Neural cell (in vitro differentiated cells): ENCODE measurements around the gene ZMYM3. TPM values are rescaled to one million over a fixed set of nuclear protein-coding genes. Genes with fewer than 3 reads are reported as not detected.

Experiments
- H2AFZ ChIP-seq: fragments of 200-600, 300-800 bp; sonication (generic), shearing (Covaris generic); 2 replicates; pipeline ENCODE4 v1.6.0; 2014; ENCODE audit warnings: low read depth, mild to moderate bottlenecking, antibody characterized with exemption, low read length, moderate library complexity
- H3F3A ChIP-seq: fragments of 200-600 bp; shearing (Covaris generic); 2 replicates; pipeline ENCODE4 v1.6.1; 2016; ENCODE audit warnings: mild to moderate bottlenecking, moderate library complexity, mixed read lengths, antibody characterized with exemption, low read length; ENCODE audit not compliant: insufficient read depth, poor library complexity, severe bottlenecking
- H3K27ac ChIP-seq: fragments of 200-600, 300-800 bp; sonication (generic), shearing (Covaris generic); 2 replicates; pipeline ENCODE4 v1.5.1; 2014; ENCODE audit warnings: mild to moderate bottlenecking, low read length, moderate library complexity
- H3K27me3 ChIP-seq: fragments of 300-800, 200-600 bp; sonication (generic), shearing (Covaris generic); 2 replicates; pipeline ENCODE4 v1.6.0; 2014; ENCODE audit warnings: mild to moderate bottlenecking, low read depth, low read length, moderate library complexity; ENCODE audit not compliant: insufficient read depth
- H3K36me3 ChIP-seq: fragments of 300-800, 200-600 bp; sonication (generic), shearing (Covaris generic); 2 replicates; pipeline ENCODE4 v1.5.1; 2014; ENCODE audit warnings: mild to moderate bottlenecking, antibody characterized with exemption, low read length, moderate library complexity; ENCODE audit not compliant: insufficient read depth
- H3K4me2 ChIP-seq: fragments of 300-800, 200-600 bp; sonication (generic), shearing (Covaris generic); 2 replicates; pipeline ENCODE4 v1.6.0; 2014; ENCODE audit warnings: mild to moderate bottlenecking, low read length
- H3K4me3 ChIP-seq: fragments of 300-800, 200-600 bp; sonication (generic), shearing (Covaris generic); 2 replicates; pipeline ENCODE4 v1.5.1; 2014; ENCODE audit warnings: mild to moderate bottlenecking, low read length, moderate library complexity
- H3K79me2 ChIP-seq: fragments of 200-600 bp; shearing (Covaris generic); replicated peaks from 2 replicates; pipeline ENCODE4 v1.6.0; 2014; ENCODE audit warnings: mild to moderate bottlenecking, low read length, moderate library complexity; ENCODE audit not compliant: insufficient read depth
- H3K9ac ChIP-seq: fragments of 300-800, 200-600 bp; sonication (generic), shearing (Covaris generic); 2 replicates; pipeline ENCODE4 v1.6.1; 2016; ENCODE audit warnings: mild to moderate bottlenecking, low read length, mixed read lengths
- H3K9me2 ChIP-seq: fragments of 200-600 bp; shearing (Covaris generic); 2 replicates; pipeline ENCODE4 v1.6.1; 2016; ENCODE audit warnings: mild to moderate bottlenecking, low read length, mixed read lengths; ENCODE audit not compliant: insufficient read depth
- H3K9me3 ChIP-seq: fragments of 200-600, 300-800 bp; sonication (generic), shearing (Covaris generic); 2 replicates; pipeline ENCODE4 v1.6.1; 2016; ENCODE audit warnings: mild to moderate bottlenecking, mixed run types, low read length, moderate library complexity, mixed read lengths
- H4K20me1 ChIP-seq: fragments of 200-600 bp; shearing (Covaris generic); 2 replicates; pipeline ENCODE4 v1.6.1; 2016; ENCODE audit warnings: mild to moderate bottlenecking, mixed run types; ENCODE audit not compliant: insufficient read depth
- EP300 ChIP-seq: fragments of 450-650 bp; conservative IDR thresholded peaks from 2 replicates; pipeline ENCODE4 v1.6.1; 2014; ENCODE audit warnings: antibody characterized with exemption, mild to moderate bottlenecking, moderate library complexity; ENCODE audit not compliant: poor library complexity, severe bottlenecking
- EZH2 ChIP-seq: fragments of 200-600, 300-800 bp; shearing (Covaris generic), sonication (generic); IDR thresholded peaks from 2 replicates; pipeline ENCODE4 v1.6.1; 2014; ENCODE audit warnings: antibody characterized with exemption, low read length, borderline replicate concordance, mild to moderate bottlenecking; ENCODE audit not compliant: insufficient read depth, poor library complexity, severe bottlenecking
- MXI1 ChIP-seq: fragments of 450-650 bp; conservative IDR thresholded peaks from 2 replicates; pipeline ENCODE4 v1.6.1; 2014; ENCODE audit warnings: antibody characterized with exemption, mild to moderate bottlenecking; ENCODE audit not compliant: poor library complexity, severe bottlenecking
- POLR2AphosphoS5 ChIP-seq: IDR thresholded peaks from 2 replicates; pipeline ENCODE4 v1.6.1; 2012
- RAD21 ChIP-seq: fragments of 450-650 bp; conservative IDR thresholded peaks from 2 replicates; pipeline ENCODE4 v1.6.1; 2014; ENCODE audit warnings: antibody characterized with exemption, mild to moderate bottlenecking, moderate library complexity
- SMC3 ChIP-seq: fragments of 450-650 bp; conservative IDR thresholded peaks from 2 replicates; pipeline ENCODE4 v1.6.1; 2014; ENCODE audit warnings: antibody characterized with exemption, mild to moderate bottlenecking, moderate library complexity; ENCODE audit not compliant: poor library complexity
- TAF1 ChIP-seq: IDR thresholded peaks from 2 replicates; pipeline ENCODE4 v1.6.1; 2012; ENCODE audit warnings: low read depth
- polyA plus RNA-seq: library from polyadenylated mRNA; depleted of rRNA; stranded (reverse); fragments of >200 nt; gene quantifications from 2 replicates; pipeline ENCODE4 v1.2.3, GENCODE V29; 2014
- TF ChIP-seq, protein P1 (sequence below): IDR thresholded peaks from 2 replicates; pipeline ENCODE4 v1.6.1; 2012; ENCODE audit warnings: borderline replicate concordance
- TF ChIP-seq, protein P2 (sequence below): fragments of 450-650 bp; IDR thresholded peaks from 2 replicates; pipeline ENCODE4 v1.5.1; 2014; ENCODE audit warnings: antibody characterized with exemption, mild to moderate bottlenecking, moderate library complexity; ENCODE audit not compliant: poor library complexity, severe bottlenecking

Gene ZMYM3
- polyA plus RNA-seq, 1 donor from 2014 or later = 32.8 TPM

DNA sequence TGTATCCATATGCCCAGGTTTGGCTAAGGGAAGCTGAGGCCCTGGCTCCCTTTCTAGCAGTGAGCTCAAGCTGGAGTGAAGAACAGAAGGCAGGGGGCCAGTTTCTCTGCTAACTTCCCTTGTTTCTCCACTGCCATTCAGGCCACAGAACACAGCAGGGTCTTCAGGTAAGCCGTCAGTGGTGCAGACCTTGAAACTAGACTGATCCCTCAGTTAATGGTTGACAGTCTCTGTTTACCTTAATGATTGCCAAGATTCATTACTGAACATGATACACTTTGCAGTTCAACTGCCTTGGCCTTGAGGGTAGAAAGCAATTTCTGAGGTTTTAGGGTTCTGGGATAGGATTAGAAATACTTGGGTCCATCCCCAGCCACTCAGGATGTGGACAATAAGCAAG lies 39.8 kb downstream of the ZMYM3 start:
- H4K20me1 ChIP-seq = no peaks in the 10 kb centered on the region
- no peak overlapping the region for H3K27ac ChIP-seq
- H3K27me3 ChIP-seq = no peaks in the 10 kb centered on the region
- H3K79me2 ChIP-seq = no peaks in the 10 kb centered on the region
- H2AFZ ChIP-seq = no peak overlapping the region
- no peak for TF ChIP-seq POLR2AphosphoS5
- no peak for TF ChIP-seq SMC3
- TF ChIP-seq, protein P1, sequence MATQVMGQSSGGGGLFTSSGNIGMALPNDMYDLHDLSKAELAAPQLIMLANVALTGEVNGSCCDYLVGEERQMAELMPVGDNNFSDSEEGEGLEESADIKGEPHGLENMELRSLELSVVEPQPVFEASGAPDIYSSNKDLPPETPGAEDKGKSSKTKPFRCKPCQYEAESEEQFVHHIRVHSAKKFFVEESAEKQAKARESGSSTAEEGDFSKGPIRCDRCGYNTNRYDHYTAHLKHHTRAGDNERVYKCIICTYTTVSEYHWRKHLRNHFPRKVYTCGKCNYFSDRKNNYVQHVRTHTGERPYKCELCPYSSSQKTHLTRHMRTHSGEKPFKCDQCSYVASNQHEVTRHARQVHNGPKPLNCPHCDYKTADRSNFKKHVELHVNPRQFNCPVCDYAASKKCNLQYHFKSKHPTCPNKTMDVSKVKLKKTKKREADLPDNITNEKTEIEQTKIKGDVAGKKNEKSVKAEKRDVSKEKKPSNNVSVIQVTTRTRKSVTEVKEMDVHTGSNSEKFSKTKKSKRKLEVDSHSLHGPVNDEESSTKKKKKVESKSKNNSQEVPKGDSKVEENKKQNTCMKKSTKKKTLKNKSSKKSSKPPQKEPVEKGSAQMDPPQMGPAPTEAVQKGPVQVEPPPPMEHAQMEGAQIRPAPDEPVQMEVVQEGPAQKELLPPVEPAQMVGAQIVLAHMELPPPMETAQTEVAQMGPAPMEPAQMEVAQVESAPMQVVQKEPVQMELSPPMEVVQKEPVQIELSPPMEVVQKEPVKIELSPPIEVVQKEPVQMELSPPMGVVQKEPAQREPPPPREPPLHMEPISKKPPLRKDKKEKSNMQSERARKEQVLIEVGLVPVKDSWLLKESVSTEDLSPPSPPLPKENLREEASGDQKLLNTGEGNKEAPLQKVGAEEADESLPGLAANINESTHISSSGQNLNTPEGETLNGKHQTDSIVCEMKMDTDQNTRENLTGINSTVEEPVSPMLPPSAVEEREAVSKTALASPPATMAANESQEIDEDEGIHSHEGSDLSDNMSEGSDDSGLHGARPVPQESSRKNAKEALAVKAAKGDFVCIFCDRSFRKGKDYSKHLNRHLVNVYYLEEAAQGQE = no peak
- H3K4me2 ChIP-seq = no peak overlapping the region
- H3K4me3 ChIP-seq = no peak overlapping the region
- no peak overlapping the region for H3K9ac ChIP-seq
- no peaks in the 10 kb centered on the region for H3F3A ChIP-seq
- H3K9me3 ChIP-seq = no peaks in the 10 kb centered on the region
- H3K9me2 ChIP-seq = no peaks in the 10 kb centered on the region
- no peaks in the 10 kb centered on the region for H3K36me3 ChIP-seq

DNA sequence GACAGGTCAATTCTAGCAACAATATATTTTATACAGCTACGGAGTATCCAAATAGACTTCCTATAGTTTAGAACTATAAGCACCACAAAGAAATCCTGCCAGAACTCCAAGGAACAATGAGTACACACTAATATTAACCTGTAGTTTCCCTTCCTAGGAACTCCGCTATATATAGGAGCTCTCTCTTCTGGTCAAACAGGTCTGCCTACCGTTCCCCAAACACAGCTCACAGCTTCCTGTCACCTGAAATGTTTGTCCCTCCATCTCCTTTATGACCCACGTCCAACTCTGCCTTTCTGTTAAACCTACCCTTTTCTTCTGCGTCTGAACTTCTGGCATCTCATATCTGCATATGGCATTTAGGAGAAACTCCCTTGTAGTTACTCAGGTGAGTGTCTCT lies 41.4 kb downstream of the ZMYM3 start:
- H3K27me3 ChIP-seq = no peaks in the 10 kb centered on the region

DNA sequence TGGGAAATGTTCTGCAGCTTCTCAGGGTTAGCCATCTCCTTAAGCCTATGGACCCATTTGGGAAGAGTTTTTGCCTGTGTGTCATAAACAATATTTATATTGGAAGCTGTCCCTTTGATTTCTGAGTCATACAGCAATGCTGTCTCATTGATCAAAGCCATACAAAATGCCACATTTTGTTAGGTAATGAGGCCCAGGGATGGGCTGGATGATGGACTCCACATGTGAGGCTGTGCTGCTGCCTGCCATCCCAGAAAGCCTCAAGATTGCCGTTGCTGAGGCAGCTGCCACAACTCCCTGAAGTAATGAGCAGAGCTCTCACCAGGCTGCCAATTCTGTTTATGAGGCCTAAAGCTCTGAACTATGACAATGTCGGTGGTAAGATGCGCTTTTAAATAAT lies 43.1 kb downstream of the ZMYM3 start:
- no peaks in the 10 kb centered on the region for H4K20me1 ChIP-seq
- H3K79me2 ChIP-seq = no peaks in the 10 kb centered on the region
- H3F3A ChIP-seq = no peaks in the 10 kb centered on the region
- no peak overlapping the region for H3K9ac ChIP-seq
- no peak overlapping the region for H3K4me2 ChIP-seq
- H3K4me3 ChIP-seq = no peak overlapping the region
- H3K27me3 ChIP-seq = no peaks in the 10 kb centered on the region
- H3K9me2 ChIP-seq = no peaks in the 10 kb centered on the region
- no peak overlapping the region for H2AFZ ChIP-seq
- H3K9me3 ChIP-seq = no peaks in the 10 kb centered on the region
- no peaks in the 10 kb centered on the region for H3K36me3 ChIP-seq
- H3K27ac ChIP-seq = no peak overlapping the region
- TF ChIP-seq RAD21 = no peak
- TF ChIP-seq POLR2AphosphoS5 = no peak
- TF ChIP-seq EP300 = no peak
- no peak for TF ChIP-seq TAF1
- no peak for TF ChIP-seq MXI1
- TF ChIP-seq, protein P1 = no peak
- no peak for TF ChIP-seq EZH2
- TF ChIP-seq SMC3 = no peak
- TF ChIP-seq, protein P2, sequence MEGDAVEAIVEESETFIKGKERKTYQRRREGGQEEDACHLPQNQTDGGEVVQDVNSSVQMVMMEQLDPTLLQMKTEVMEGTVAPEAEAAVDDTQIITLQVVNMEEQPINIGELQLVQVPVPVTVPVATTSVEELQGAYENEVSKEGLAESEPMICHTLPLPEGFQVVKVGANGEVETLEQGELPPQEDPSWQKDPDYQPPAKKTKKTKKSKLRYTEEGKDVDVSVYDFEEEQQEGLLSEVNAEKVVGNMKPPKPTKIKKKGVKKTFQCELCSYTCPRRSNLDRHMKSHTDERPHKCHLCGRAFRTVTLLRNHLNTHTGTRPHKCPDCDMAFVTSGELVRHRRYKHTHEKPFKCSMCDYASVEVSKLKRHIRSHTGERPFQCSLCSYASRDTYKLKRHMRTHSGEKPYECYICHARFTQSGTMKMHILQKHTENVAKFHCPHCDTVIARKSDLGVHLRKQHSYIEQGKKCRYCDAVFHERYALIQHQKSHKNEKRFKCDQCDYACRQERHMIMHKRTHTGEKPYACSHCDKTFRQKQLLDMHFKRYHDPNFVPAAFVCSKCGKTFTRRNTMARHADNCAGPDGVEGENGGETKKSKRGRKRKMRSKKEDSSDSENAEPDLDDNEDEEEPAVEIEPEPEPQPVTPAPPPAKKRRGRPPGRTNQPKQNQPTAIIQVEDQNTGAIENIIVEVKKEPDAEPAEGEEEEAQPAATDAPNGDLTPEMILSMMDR = no peak

More for the DNA sequence above, 41.4 kb downstream of the ZMYM3 start:
- H3K9me2 ChIP-seq = no peaks in the 10 kb centered on the region
- H3K9me3 ChIP-seq = no peaks in the 10 kb centered on the region
- no peak overlapping the region for H3K4me3 ChIP-seq
- no peaks in the 10 kb centered on the region for H4K20me1 ChIP-seq
- H3K36me3 ChIP-seq = no peaks in the 10 kb centered on the region
- H3K79me2 ChIP-seq = no peaks in the 10 kb centered on the region
- no peak overlapping the region for H3K4me2 ChIP-seq
- H3K9ac ChIP-seq = no peak overlapping the region
- TF ChIP-seq POLR2AphosphoS5 (no peak), RAD21 (no peak), SMC3 (no peak), EZH2 (no peak)
- no peak overlapping the region for H3K27ac ChIP-seq
- no peak overlapping the region for H2AFZ ChIP-seq
- H3F3A ChIP-seq = no peaks in the 10 kb centered on the region
